IMR-90 (cell line): ENCODE results near the gene C7orf25. TPM values are rescaled to one million over a fixed set of nuclear protein-coding genes. Genes with fewer than 3 reads are reported as not detected.

Experiments
- ATAC-seq: fragments of 200-7000 bp; cut with Tn5 transposase; 2 replicates; pipeline ENCODE4 v1.9.1; 2020; ENCODE audit warnings: low read depth, mild to moderate bottlenecking, moderate library complexity
- BruUV-seq: library from RNA; stranded (reverse); fragments of 400-500 nt; replicated peaks from 2 replicates; lab custom pipeline; 2021; lab: Mats Ljungman, UMichigan
- CTCF ChIA-PET: fragments of 300-600 bp; formaldehyde crosslinking; extraction: SDS; loops from one replicate; lab custom pipeline; 2021; ENCODE audit warnings: antibody characterized with exemption; lab: Yijun Ruan, JAX
- POLR2A ChIA-PET: fragments of 300-600 bp; sonication (Branson Sonifier 250); formaldehyde crosslinking; loops from one replicate; lab custom pipeline; 2022; ENCODE audit warnings: antibody characterized with exemption; ENCODE audit not compliant: unreplicated experiment; lab: Charles Lee
- DNase-seq: peaks from one replicate; pipeline ENCODE4 v3.0.0; 2013
- H2AFZ ChIP-seq: replicated peaks from 2 replicates; pipeline ENCODE3; 2013; ENCODE audit warnings: low read length, mild to moderate bottlenecking; ENCODE audit not compliant: poor library complexity
- H2AK5ac ChIP-seq: 2 replicates; pipeline ENCODE4 v1.6.1; 2013; ENCODE audit warnings: low read depth, low read length, inconsistent platforms
- H2AK9ac ChIP-seq: replicated peaks from 2 replicates; pipeline ENCODE3; 2013; ENCODE audit warnings: mild to moderate bottlenecking, low read depth, low read length, moderate library complexity; ENCODE audit not compliant: poor library complexity
- H2BK120ac ChIP-seq: 2 replicates; pipeline ENCODE4 v1.6.1; 2013; ENCODE audit warnings: low read depth, low read length, inconsistent platforms
- H2BK15ac ChIP-seq: 3 replicates; pipeline ENCODE4 v1.6.1; 2013; ENCODE audit warnings: low read depth, low read length, inconsistent platforms
- H2BK20ac ChIP-seq: 2 replicates; pipeline ENCODE4 v1.6.1; 2013; ENCODE audit warnings: low read depth, mild to moderate bottlenecking, inconsistent platforms, low read length, moderate library complexity
- H2BK5ac ChIP-seq: 2 replicates; pipeline ENCODE4 v1.6.1; 2013; ENCODE audit warnings: mild to moderate bottlenecking, low read depth, low read length, inconsistent platforms; ENCODE audit not compliant: poor library complexity, severe bottlenecking
- H3K14ac ChIP-seq: replicated peaks from 2 replicates; pipeline ENCODE4 v1.6.1; 2013; ENCODE audit warnings: low read depth, low read length, inconsistent platforms
- H3K18ac ChIP-seq: 2 replicates; pipeline ENCODE4 v1.6.1; 2013; ENCODE audit warnings: low read depth, low read length, control low read depth
- H3K23ac ChIP-seq: 2 replicates; pipeline ENCODE4 v1.6.1; 2013; ENCODE audit warnings: low read depth, low read length, inconsistent platforms
- H3K27ac ChIP-seq: 2 replicates; pipeline ENCODE4 v1.5.1; 2013; ENCODE audit warnings: mild to moderate bottlenecking, control low read depth, low read length; ENCODE audit not compliant: insufficient read depth
- H3K27me3 ChIP-seq: 2 replicates; pipeline ENCODE4 v1.6.1; 2013; ENCODE audit warnings: low read length; ENCODE audit not compliant: control insufficient read depth, insufficient read depth
- H3K36me3 ChIP-seq: 2 replicates; pipeline ENCODE4 v1.6.1; 2013; ENCODE audit warnings: low read length, mixed read lengths; ENCODE audit not compliant: control insufficient read depth, insufficient read depth
- H3K4ac ChIP-seq: 2 replicates; pipeline ENCODE4 v1.6.1; 2013; ENCODE audit warnings: low read depth, low read length, inconsistent platforms
- H3K4me1 ChIP-seq: 2 replicates; pipeline ENCODE4 v1.6.1; 2013; ENCODE audit warnings: low read length, mixed read lengths; ENCODE audit not compliant: control insufficient read depth, insufficient read depth
- H3K4me2 ChIP-seq: 2 replicates; pipeline ENCODE4 v1.6.1; 2013; ENCODE audit warnings: low read depth, mild to moderate bottlenecking, control low read depth, low read length, moderate library complexity
- H3K4me3 ChIP-seq: 2 replicates; pipeline ENCODE4 v1.5.1; 2013; ENCODE audit warnings: low read depth, mild to moderate bottlenecking, control low read depth, low read length, moderate library complexity; ENCODE audit not compliant: insufficient read depth
- H3K56ac ChIP-seq: 2 replicates; pipeline ENCODE4 v1.6.1; 2013; ENCODE audit warnings: low read length, inconsistent platforms; ENCODE audit not compliant: insufficient read depth; ENCODE audit errors: extremely low read depth
- H3K79me1 ChIP-seq, 2 experiments: 2 replicates each; pipeline ENCODE4 v1.6.1; 2013; ENCODE audit warnings: low read length in 2 of 2, inconsistent platforms in 1 of 2, low read depth in 1 of 2
- H3K9ac ChIP-seq: 2 replicates; pipeline ENCODE4 v1.6.1; 2013; ENCODE audit warnings: low read depth, low read length, control low read depth
- H3K9me1 ChIP-seq: 2 replicates; pipeline ENCODE4 v1.6.1; 2013; ENCODE audit warnings: low read length, inconsistent platforms; ENCODE audit not compliant: insufficient read depth
- H3K9me3 ChIP-seq: 2 replicates; pipeline ENCODE4 v1.6.1; 2013; ENCODE audit warnings: low read length; ENCODE audit not compliant: control insufficient read depth, insufficient read depth
- H4K20me1 ChIP-seq: 2 replicates; pipeline ENCODE4 v1.6.1; 2013; ENCODE audit warnings: low read length, inconsistent platforms; ENCODE audit not compliant: insufficient read depth
- H4K5ac ChIP-seq: 2 replicates; pipeline ENCODE4 v1.6.1; 2013; ENCODE audit warnings: mild to moderate bottlenecking, low read depth, low read length, control low read depth
- H4K8ac ChIP-seq, 2 experiments: 2 replicates each; pipeline ENCODE4 v1.6.1; 2013; ENCODE audit warnings: low read depth in 2 of 2, low read length in 2 of 2, control low read depth in 1 of 2, inconsistent platforms in 1 of 2
- H4K91ac ChIP-seq: 2 replicates; pipeline ENCODE4 v1.6.1; 2013; ENCODE audit warnings: low read depth, low read length, inconsistent platforms; ENCODE audit not compliant: insufficient read depth
- BHLHE40 ChIP-seq: fragments of 150-350 bp; IDR thresholded peaks from 2 replicates; pipeline ENCODE4 v1.6.1; 2016; ENCODE audit warnings: mild to moderate bottlenecking, low read depth, low read length
- CTCF ChIP-seq: conservative IDR thresholded peaks from 2 replicates; pipeline ENCODE4 v1.5.1; 2012; ENCODE audit warnings: mild to moderate bottlenecking, low read depth, low read length, improper control_type of control experiment
- FOS ChIP-seq: fragments of 150-350 bp; IDR thresholded peaks from 2 replicates; pipeline ENCODE4 v1.6.1; 2016; ENCODE audit warnings: low read depth, low read length
- MAFK ChIP-seq: IDR thresholded peaks from 2 replicates; pipeline ENCODE4 v1.6.1; 2012; ENCODE audit warnings: low read depth, low read length, improper control_type of control experiment
- MAZ ChIP-seq: IDR thresholded peaks from 2 replicates; pipeline ENCODE4 v1.6.1; 2012; ENCODE audit warnings: low read depth, mild to moderate bottlenecking, low read length, improper control_type of control experiment, moderate library complexity, borderline replicate concordance
- MXI1 ChIP-seq: IDR thresholded peaks from 2 replicates; pipeline ENCODE4 v1.6.1; 2012; ENCODE audit warnings: low read depth, mild to moderate bottlenecking, low read length, moderate library complexity, borderline replicate concordance
- NFE2L2 ChIP-seq: fragments of 150-350 bp; IDR thresholded peaks from 2 replicates; pipeline ENCODE4 v1.6.1; 2016; ENCODE audit warnings: low read depth, mild to moderate bottlenecking, low read length
- POLR2A ChIP-seq: IDR thresholded peaks from 2 replicates; pipeline ENCODE4 v1.6.1; 2012; ENCODE audit warnings: mild to moderate bottlenecking, low read depth, low read length
- RAD21 ChIP-seq: IDR thresholded peaks from 2 replicates; pipeline ENCODE4 v1.6.1; 2012; ENCODE audit warnings: low read length, improper control_type of control experiment
- RCOR1 ChIP-seq: IDR thresholded peaks from 2 replicates; pipeline ENCODE4 v1.6.1; 2012; ENCODE audit warnings: mild to moderate bottlenecking, low read length, improper control_type of control experiment; ENCODE audit not compliant: insufficient replicate concordance
- RFX5 ChIP-seq: IDR thresholded peaks from 2 replicates; pipeline ENCODE4 v1.8.0; 2012; ENCODE audit warnings: low read depth, mild to moderate bottlenecking, low read length, moderate library complexity
- SMC3 ChIP-seq: fragments of 150-350 bp; IDR thresholded peaks from 2 replicates; pipeline ENCODE4 v1.6.1; 2016; ENCODE audit warnings: low read depth, mild to moderate bottlenecking, antibody characterized with exemption, low read length, moderate library complexity
- USF2 ChIP-seq: fragments of 150-350 bp; IDR thresholded peaks from 2 replicates; pipeline ENCODE4 v1.6.1; 2017; ENCODE audit warnings: mild to moderate bottlenecking, antibody characterized with exemption, low read length, low read depth
- WGBS, 2 experiments: methylation state at CpG; one replicate each; pipeline versions ENCODE4 v1.1.5 to v1.1.7; 2013; ENCODE audit warnings: missing lambda C conversion rate in 2 of 2; ENCODE audit not compliant: insufficient read length in 1 of 2; ENCODE audit errors: extremely low coverage in 2 of 2; 5-methylcytosine and 5-hydroxymethylcytosine counted together
- dilution Hi-C: fragments of 300-500 bp; cut with HindIII; formaldehyde crosslinking; loops from one replicate; pipeline ENCODE4 v1.14.3; 2018; ENCODE audit warnings: low sequenced_read_pairs; ENCODE audit not compliant: unreplicated experiment
- in situ Hi-C: fragments of 300-500 bp; cut with MboI; formaldehyde crosslinking; loops from 3 replicates; pipeline ENCODE4 v1.14.3; 2019; ENCODE audit warnings: low sequenced_read_pairs, inconsistent platforms, mixed read lengths
- intact Hi-C: fragments of 100-400 bp; cut with micrococcal nuclease; formaldehyde crosslinking; loops from 2 replicates; pipeline ENCODE4 v1.10.0; 2022
- polyA plus RNA-seq, 3 experiments: library from polyadenylated mRNA; depleted of rRNA; stranded (reverse); fragments of >200 nt; gene quantifications; 2 replicates each; pipeline ENCODE4 v1.2.3, GENCODE V29; 2012; ENCODE audit warnings: low replicate concordance in 1 of 3
- total RNA-seq: library from RNA; depleted of rRNA; stranded (reverse); fragments of >200 nt; gene quantifications from 2 replicates; pipeline ENCODE4 v1.2.3, GENCODE V29; 2012
- TF ChIP-seq, protein P1 (sequence below): fragments of 150-350 bp; IDR thresholded peaks from 2 replicates; pipeline ENCODE4 v1.6.1; 2016; ENCODE audit warnings: low read depth, mild to moderate bottlenecking, low read length, moderate library complexity, borderline replicate concordance

C7orf25 gene
- total and polyA plus RNA-seq, 2 of the 4 experiments (the other 2 are of a cell fraction), result 4.5 to 6.1 TPM

- no peaks in the 10 kb centered on the region for H3K9me1 ChIP-seq
- dilution Hi-C loops, result loop anchor here (25.0 kb wide), 1 partner anchor 291 kb away; no protein-coding TSS in a partner anchor
- no peak overlapping the region for H4K91ac ChIP-seq
- DNase-seq (no peak), ATAC-seq (peak; percentile 42)
- no peak overlapping the region for H2BK20ac ChIP-seq
- no peak overlapping the region for H4K5ac ChIP-seq
- 0 out of 2 replicates have a peak, but pooled peaks cover 1% of the 10 kb centered on the region for H3K27me3 ChIP-seq
- no peaks in the 10 kb centered on the region for H3K9me3 ChIP-seq
- no TSS peak for BruUV-seq
- no peak overlapping the region for H2AK5ac ChIP-seq
- intact Hi-C loops, result no loop called here
- H3K9ac ChIP-seq, result no peak overlapping the region
- no peak overlapping the region for H2AFZ ChIP-seq
- H2BK120ac ChIP-seq, result no peak overlapping the region
- H3K4me1 ChIP-seq, result no peaks in the 10 kb centered on the region
- 80% methylated on average over 1 of the region's 4 CpGs; no CpG with 5 or more reads in 1 of the 2 experiments for WGBS, 2 experiments
- H2BK15ac ChIP-seq, result no peak overlapping the region
- POLR2A ChIA-PET, result no interaction called here
- H3K4ac ChIP-seq, result no peak overlapping the region
- H3K27ac ChIP-seq, result no peak overlapping the region
- no peak overlapping the region for H3K23ac ChIP-seq
- in situ Hi-C loops, result loop anchor here (10.0 to 25.0 kb wide), 2 partner anchors 779 to 891 kb away; partner anchors contain the start of gene COA1
- H2AK9ac ChIP-seq, result no peak overlapping the region
- H4K20me1 ChIP-seq, result no peaks in the 10 kb centered on the region
- H3K36me3 ChIP-seq, result no peaks in the 10 kb centered on the region
- H3K18ac ChIP-seq, result no peak overlapping the region
- no peak overlapping the region for H4K8ac ChIP-seq
- no peak overlapping the region for H3K56ac ChIP-seq
- no peak overlapping the region for H3K4me3 ChIP-seq
- no peaks in the 10 kb centered on the region for H3K79me1 ChIP-seq
- CTCF ChIA-PET, result interaction anchor here (0.6 to 2.0 kb wide), 3 partner anchors 10 to 315 kb away, joined by 3 to 7 read pairs (median 4); no protein-coding TSS in a partner anchor
- no peak overlapping the region for H3K14ac ChIP-seq
- H2BK5ac ChIP-seq, result no peak overlapping the region
- H3K4me2 ChIP-seq, result no peak overlapping the region
- TF ChIP-seq RAD21 (no peak), FOS (no peak), MXI1 (no peak), MAZ (no peak), USF2 (no peak), RCOR1 (no peak), POLR2A (no peak), RFX5 (no peak), CTCF (no peak), SMC3 (no peak), BHLHE40 (no peak), MAFK (no peak), NFE2L2 (no peak)
- TF ChIP-seq, protein P1, sequence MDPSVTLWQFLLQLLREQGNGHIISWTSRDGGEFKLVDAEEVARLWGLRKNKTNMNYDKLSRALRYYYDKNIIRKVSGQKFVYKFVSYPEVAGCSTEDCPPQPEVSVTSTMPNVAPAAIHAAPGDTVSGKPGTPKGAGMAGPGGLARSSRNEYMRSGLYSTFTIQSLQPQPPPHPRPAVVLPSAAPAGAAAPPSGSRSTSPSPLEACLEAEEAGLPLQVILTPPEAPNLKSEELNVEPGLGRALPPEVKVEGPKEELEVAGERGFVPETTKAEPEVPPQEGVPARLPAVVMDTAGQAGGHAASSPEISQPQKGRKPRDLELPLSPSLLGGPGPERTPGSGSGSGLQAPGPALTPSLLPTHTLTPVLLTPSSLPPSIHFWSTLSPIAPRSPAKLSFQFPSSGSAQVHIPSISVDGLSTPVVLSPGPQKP, result no peak
These were observed 34.2 kb upstream of the C7orf25 start for GRCh38 chr7:42945821-42946626.
